SKM-1 treated with dmso at 0.1 percent for 144 hours (cell line): ENCODE results near the gene RGS6.

ENCODE experiments used
- DNase-seq: peaks from one replicate; lab custom pipeline; 2025; ENCODE audit not compliant: unreplicated experiment; lab: John Stamatoyannopoulos, UW

RGS6 gene

GRCh38 chr14:72600551-72601330, 668.5 kb downstream of the RGS6 start:
- DNase-seq = no peak

GRCh38 chr14:72603639-72604038, 671.4 kb downstream of the RGS6 start:
- no peak for DNase-seq

- DNase-seq = no peak
Observed at GRCh38 chr14:72604133-72604532, 671.9 kb downstream of the RGS6 start.

GRCh38 chr14:72605096-72605920, 673.1 kb downstream of the RGS6 start:
- no peak for DNase-seq

- no peak for DNase-seq
Observed at GRCh38 chr14:72605921-72606220, 673.6 kb downstream of the RGS6 start.

- no peak for DNase-seq
Observed at GRCh38 chr14:72606879-72607278, 674.6 kb downstream of the RGS6 start.

- no peak for DNase-seq
Observed at GRCh38 chr14:72607386-72608130, 675.3 kb downstream of the RGS6 start.

GRCh38 chr14:72608391-72609204, 676.4 kb downstream of the RGS6 start:
- DNase-seq = no peak

- DNase-seq = no peak
Observed at GRCh38 chr14:72609205-72609916, 677.1 kb downstream of the RGS6 start.

- DNase-seq = no peak
Observed at GRCh38 chr14:72610096-72610830, 678.0 kb downstream of the RGS6 start.

- DNase-seq = no peak
Observed at GRCh38 chr14:72610831-72611200, 678.6 kb downstream of the RGS6 start.

- no peak for DNase-seq
Observed at GRCh38 chr14:72611506-72611905, 679.3 kb downstream of the RGS6 start.

GRCh38 chr14:72612041-72612440, 679.8 kb downstream of the RGS6 start:
- DNase-seq = no peak

- DNase-seq = no peak
Observed at GRCh38 chr14:72613231-72613974, 681.2 kb downstream of the RGS6 start.

GRCh38 chr14:72613975-72614319, 681.7 kb downstream of the RGS6 start:
- DNase-seq = no peak

GRCh38 chr14:72614365-72614764, 682.1 kb downstream of the RGS6 start:
- DNase-seq = no peak

- no peak for DNase-seq
Observed at GRCh38 chr14:72614891-72615415, 682.7 kb downstream of the RGS6 start.

GRCh38 chr14:72615451-72616121, 683.4 kb downstream of the RGS6 start:
- no peak for DNase-seq
